Astrocyte of the spinal cord (primary cell): Measurements from ENCODE around the gene RNU2-1.
"Not testable (repeated sequence)": the region's sequence is repeated elsewhere in the genome, so short reads cannot be mapped to it uniquely, and the experiment has no call there.

Experiments used
- DNase-seq: peaks from one replicate; pipeline ENCODE4 v3.0.0; 2011; ENCODE audit warnings: low read depth, low spot score
- H3K4me3 ChIP-seq: 2 replicates; pipeline ENCODE4 v1.5.1; 2011; ENCODE audit warnings: low read depth, mild to moderate bottlenecking, low read length, moderate library complexity
- CTCF ChIP-seq: IDR thresholded peaks from 2 replicates; pipeline ENCODE4 v1.5.1; 2012; ENCODE audit warnings: low read depth, mild to moderate bottlenecking, low read length, inconsistent platforms
- in situ Hi-C: cut with HindIII; loops from 2 replicates; pipeline ENCODE4 v1.10.0; 2017; ENCODE audit warnings: low sequenced_read_pairs

RNU2-1 gene

GRCh38 chr17:43211123-43211479 is 22.7 kb downstream of the RNU2-1 start:
- DNase-seq = no peak
- in situ Hi-C loops = no loop called here
- TF ChIP-seq CTCF = no peak
- H3K4me3 ChIP-seq = peak overlapping the region; percentile 68

DNA sequence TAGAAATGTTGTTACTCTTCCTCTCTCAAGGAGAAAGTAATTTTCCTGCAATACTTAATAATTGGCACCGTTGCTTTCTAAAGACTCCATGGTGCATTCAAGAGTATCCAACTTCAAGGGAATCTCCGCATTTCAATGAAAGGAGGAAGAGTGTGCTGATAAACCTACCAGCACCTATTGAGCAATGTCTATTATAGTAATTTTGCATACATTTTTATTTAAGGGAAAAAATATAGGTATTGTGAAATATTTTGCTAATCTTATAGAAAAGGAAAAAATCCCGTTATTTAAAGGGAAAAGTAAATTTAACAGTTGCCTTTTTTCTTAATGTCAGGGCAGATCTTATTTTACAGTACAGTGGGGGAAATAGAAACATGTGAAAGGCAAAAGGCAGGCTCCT is 23.2 kb downstream of the RNU2-1 start:
- in situ Hi-C loops = no loop called here
- no peak overlapping the region for H3K4me3 ChIP-seq
- TF ChIP-seq CTCF = no peak
- no peak for DNase-seq

DNA sequence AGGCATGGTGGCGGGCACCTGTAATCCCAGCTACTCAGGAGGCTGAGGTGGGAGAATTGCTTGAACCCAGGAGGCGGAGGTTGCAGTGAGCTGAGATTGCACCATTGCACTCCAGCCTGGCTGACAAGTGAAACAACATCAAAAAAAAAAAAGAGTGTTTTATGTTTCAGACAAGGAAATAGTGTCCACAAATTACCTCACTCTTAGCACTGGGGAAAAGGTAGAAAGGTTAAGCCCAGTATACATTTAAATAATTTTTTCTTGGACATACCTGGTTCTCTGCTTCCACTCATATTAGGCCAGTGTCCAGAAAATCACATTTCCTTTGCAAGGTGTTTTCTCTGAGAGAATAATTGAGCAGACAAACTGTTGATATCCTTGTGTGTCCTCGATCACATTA is 30.8 kb downstream of the RNU2-1 start:
- DNase-seq, in situ Hi-C loops, H3K4me3 ChIP-seq: not testable (repeated sequence)

DNA sequence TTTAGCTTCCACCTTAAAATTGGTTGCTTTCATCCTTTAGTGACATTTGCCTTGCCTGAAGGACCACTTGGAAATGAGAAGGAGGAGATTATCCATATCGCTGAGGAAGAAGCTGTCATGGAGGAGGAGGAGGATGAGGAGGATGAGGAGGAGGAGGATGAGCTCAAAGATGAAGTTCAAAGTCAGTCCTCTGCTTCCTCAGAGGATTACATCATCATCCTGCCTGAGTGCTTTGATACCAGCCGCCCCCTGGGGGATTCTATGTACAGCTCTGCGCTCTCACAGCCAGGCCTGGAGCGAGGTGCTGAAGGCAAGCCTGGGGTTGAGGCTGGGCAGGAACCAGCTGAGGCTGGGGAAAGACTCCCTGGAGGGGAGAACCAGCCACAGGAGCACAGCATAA is 33.6 kb downstream of the RNU2-1 start:
- DNase-seq = no peak
- no peak for TF ChIP-seq CTCF
- no peak overlapping the region for H3K4me3 ChIP-seq
- in situ Hi-C loops = no loop called here

DNA sequence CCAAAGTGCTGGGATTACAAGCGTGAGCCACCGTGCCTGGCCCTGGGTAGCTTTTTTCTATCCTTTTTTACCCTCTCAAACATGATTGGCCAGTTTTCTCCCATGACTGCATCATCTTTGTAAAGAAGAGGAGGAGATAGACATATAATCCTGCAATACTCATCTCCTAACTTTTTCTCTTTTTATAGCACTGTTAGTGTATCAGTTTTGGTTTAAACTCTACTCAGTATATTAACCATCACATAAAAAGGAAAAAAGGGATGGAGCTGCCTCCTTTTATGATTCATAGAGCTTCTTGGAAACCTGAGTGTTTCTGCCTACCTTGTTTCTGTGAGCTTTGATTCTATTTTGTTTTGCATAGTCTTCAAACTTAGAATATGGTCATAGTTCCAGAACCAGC is 34.1 kb downstream of the RNU2-1 start:
- DNase-seq = no peak
- in situ Hi-C loops = no loop called here
- H3K4me3 ChIP-seq = no peak overlapping the region
- TF ChIP-seq CTCF = no peak

- DNase-seq = no peak
- TF ChIP-seq CTCF = no peak
- no peak overlapping the region for H3K4me3 ChIP-seq
- in situ Hi-C loops = no loop called here
Observed at GRCh38 chr17:43193251-43193650, 40.5 kb downstream of the RNU2-1 start.

- DNase-seq, H3K4me3 ChIP-seq, in situ Hi-C loops: not testable (repeated sequence)
Observed at GRCh38 chr17:43186656-43187055, 47.1 kb downstream of the RNU2-1 start.

DNA sequence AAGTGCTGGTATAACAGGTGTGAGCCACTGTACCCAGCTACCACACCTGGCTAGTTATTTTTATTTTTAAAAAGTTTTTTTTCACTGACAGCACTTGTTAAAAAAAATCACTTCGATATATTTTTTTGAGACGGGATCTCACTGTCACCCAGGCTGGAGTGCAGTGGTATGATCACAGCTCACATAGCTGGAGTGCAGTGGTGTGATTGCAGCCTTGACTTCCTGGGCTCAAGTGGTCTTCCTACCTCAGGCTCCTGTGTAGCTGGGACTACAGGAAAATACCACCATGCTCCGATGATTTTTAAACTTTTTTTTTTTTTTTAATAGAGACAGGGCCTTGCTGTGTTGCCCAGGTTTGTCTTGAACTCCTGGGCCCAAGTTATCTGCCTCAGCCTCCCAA is 49.9 kb downstream of the RNU2-1 start:
- DNase-seq = no peak
- in situ Hi-C loops = no loop called here
- no peak for TF ChIP-seq CTCF

More for the DNA sequence above, 49.9 kb downstream of the RNU2-1 start:
- H3K4me3 ChIP-seq = no peak overlapping the region
